ENCODE measurements around the gene HES7. TPM values are rescaled to one million over a fixed set of nuclear protein-coding genes. Genes with fewer than 3 reads are reported as not detected.
A peak's percentile ranks its signal among the peaks of the same experiment; 100 is the strongest.

Gene HES7
- total RNA-seq, 1 experiment from 2014 or later, result 0.28 TPM

DNA sequence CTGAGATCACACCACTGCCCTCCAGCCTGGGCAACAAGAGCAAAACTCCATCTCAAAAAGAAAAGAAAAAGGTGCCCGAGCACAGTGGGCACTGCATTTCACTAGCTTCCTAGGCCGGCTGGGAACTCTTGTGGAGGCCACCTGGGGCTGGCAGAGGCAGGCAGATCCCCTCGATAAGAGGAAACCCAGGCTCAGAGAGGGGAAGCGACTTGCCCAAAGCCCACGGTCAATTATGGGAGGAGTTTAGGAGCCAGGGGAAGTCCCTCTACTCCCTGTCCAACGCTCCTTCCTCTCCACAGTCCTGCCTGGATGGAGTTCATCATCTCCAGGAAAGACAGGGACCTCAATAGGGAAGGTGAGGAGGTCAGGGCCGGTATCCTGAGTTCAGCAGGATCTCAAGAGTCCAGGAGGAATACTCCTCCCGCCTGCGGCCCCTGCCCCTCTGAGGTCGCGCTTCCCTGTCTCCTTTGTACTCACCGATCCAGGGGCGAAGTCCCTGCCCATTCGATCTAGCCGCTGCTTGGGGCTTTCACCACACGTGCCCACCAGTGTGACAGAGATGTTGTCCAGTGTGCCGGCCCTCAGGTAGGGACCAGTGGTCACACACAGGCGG lies 6.4 kb downstream of the HES7 start:
- CTCF ChIA-PET, result interaction anchor here (0.7 to 2.4 kb wide), 4 partner anchors 19 to 57 kb away, joined by 3 to 9 read pairs (median 3); no protein-coding TSS in a partner anchor
- intact Hi-C loops (cut with micrococcal nuclease; ENCODE audit: unreplicated experiment), result loop anchor here (5.0 kb wide), 2 partner anchors 35 to 55 kb away; no protein-coding TSS in a partner anchor

GRCh38 chr17:8116776-8117175 lies 7.1 kb downstream of the HES7 start:
- DNase-seq, result no peak
- H3K9me3 Mint-ChIP-seq (ENCODE audit: low read depth, unreplicated experiment), result no peaks in the 10 kb centered on the region
- peaks cover 20% of the 10 kb centered on the region for H3K4me1 Mint-ChIP-seq (ENCODE audit: low read depth, unreplicated experiment)
- TF ChIP-seq, protein P1, sequence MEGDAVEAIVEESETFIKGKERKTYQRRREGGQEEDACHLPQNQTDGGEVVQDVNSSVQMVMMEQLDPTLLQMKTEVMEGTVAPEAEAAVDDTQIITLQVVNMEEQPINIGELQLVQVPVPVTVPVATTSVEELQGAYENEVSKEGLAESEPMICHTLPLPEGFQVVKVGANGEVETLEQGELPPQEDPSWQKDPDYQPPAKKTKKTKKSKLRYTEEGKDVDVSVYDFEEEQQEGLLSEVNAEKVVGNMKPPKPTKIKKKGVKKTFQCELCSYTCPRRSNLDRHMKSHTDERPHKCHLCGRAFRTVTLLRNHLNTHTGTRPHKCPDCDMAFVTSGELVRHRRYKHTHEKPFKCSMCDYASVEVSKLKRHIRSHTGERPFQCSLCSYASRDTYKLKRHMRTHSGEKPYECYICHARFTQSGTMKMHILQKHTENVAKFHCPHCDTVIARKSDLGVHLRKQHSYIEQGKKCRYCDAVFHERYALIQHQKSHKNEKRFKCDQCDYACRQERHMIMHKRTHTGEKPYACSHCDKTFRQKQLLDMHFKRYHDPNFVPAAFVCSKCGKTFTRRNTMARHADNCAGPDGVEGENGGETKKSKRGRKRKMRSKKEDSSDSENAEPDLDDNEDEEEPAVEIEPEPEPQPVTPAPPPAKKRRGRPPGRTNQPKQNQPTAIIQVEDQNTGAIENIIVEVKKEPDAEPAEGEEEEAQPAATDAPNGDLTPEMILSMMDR (IDR thresholded peaks at IDR 0.05; ENCODE audit: unreplicated experiment), result no peak
- CTCF ChIA-PET, result interaction anchor here (0.7 kb wide), 1 partner anchor 20 kb away, joined by 3 read pairs; no protein-coding TSS in a partner anchor
- peaks cover 45% of the 10 kb centered on the region for H3K36me3 Mint-ChIP-seq (ENCODE audit: insufficient read depth, unreplicated experiment)
- peaks cover 57% of the 10 kb centered on the region for H3K27me3 Mint-ChIP-seq (ENCODE audit: unreplicated experiment)
- H3K27ac Mint-ChIP-seq (ENCODE audit: unreplicated experiment), result no peak overlapping the region
- H3K4me3 Mint-ChIP-seq (ENCODE audit: low read depth, unreplicated experiment), result no peak overlapping the region
- intact Hi-C loops (cut with micrococcal nuclease; ENCODE audit: unreplicated experiment), result loop anchor here (5.0 kb wide), 2 partner anchors 34 to 54 kb away; no protein-coding TSS in a partner anchor
- no TSS peak for BruUV-seq (replicated peaks)

More for the DNA sequence above, 6.4 kb downstream of the HES7 start:
- peak overlapping the region; percentile 98 for H3K27ac Mint-ChIP-seq (ENCODE audit: unreplicated experiment)
- no peak for DNase-seq
- H3K4me3 Mint-ChIP-seq (ENCODE audit: low read depth, unreplicated experiment), result peak overlapping the region; percentile 91
- peaks cover 45% of the 10 kb centered on the region for H3K36me3 Mint-ChIP-seq (ENCODE audit: insufficient read depth, unreplicated experiment)
- H3K27me3 Mint-ChIP-seq (ENCODE audit: unreplicated experiment), result peaks cover 56% of the 10 kb centered on the region
- H3K4me1 Mint-ChIP-seq (ENCODE audit: low read depth, unreplicated experiment), result peaks cover 20% of the 10 kb centered on the region
- TF ChIP-seq, protein P1 (IDR thresholded peaks at IDR 0.05; ENCODE audit: unreplicated experiment), result no peak
- no TSS peak for BruUV-seq (replicated peaks)
- H3K9me3 Mint-ChIP-seq (ENCODE audit: low read depth, unreplicated experiment), result no peaks in the 10 kb centered on the region

- peaks cover 21% of the 10 kb centered on the region for H3K4me1 Mint-ChIP-seq (ENCODE audit: low read depth, unreplicated experiment)
- intact Hi-C loops (cut with micrococcal nuclease; ENCODE audit: unreplicated experiment), result no loop called here
- BruUV-seq (replicated peaks), result no TSS peak
- peaks cover 4% of the 10 kb centered on the region for H3K36me3 Mint-ChIP-seq (ENCODE audit: insufficient read depth, unreplicated experiment)
- peaks cover 52% of the 10 kb centered on the region for H3K27me3 Mint-ChIP-seq (ENCODE audit: unreplicated experiment)
- CTCF ChIA-PET, result interaction anchor here (1.2 to 2.0 kb wide), 4 partner anchors 11 to 51 kb away, joined by 3 to 11 read pairs (median 7); no protein-coding TSS in a partner anchor
- TF ChIP-seq, protein P1 (IDR thresholded peaks at IDR 0.05; ENCODE audit: unreplicated experiment), result no peak
- no peak for DNase-seq
- no peak overlapping the region for H3K27ac Mint-ChIP-seq (ENCODE audit: unreplicated experiment)
- no peaks in the 10 kb centered on the region for H3K9me3 Mint-ChIP-seq (ENCODE audit: low read depth, unreplicated experiment)
- no peak overlapping the region for H3K4me3 Mint-ChIP-seq (ENCODE audit: low read depth, unreplicated experiment)
These were observed 13.0 kb downstream of the HES7 start for GRCh38 chr17:8110907-8111306.

- Mint-ChIP-seq H3K4me1 (ENCODE audit: low read depth, unreplicated experiment) (peaks cover 24% of the 10 kb centered on the region), H3K36me3 (ENCODE audit: insufficient read depth, unreplicated experiment) (peaks cover 4% of the 10 kb centered on the region), H3K27ac (ENCODE audit: unreplicated experiment) (no peak overlapping the region), H3K4me3 (ENCODE audit: low read depth, unreplicated experiment) (no peak overlapping the region), H3K27me3 (ENCODE audit: unreplicated experiment) (peaks cover 47% of the 10 kb centered on the region), H3K9me3 (ENCODE audit: low read depth, unreplicated experiment) (no peaks in the 10 kb centered on the region)
- TF ChIP-seq, protein P1 (IDR thresholded peaks at IDR 0.05; ENCODE audit: unreplicated experiment), result no peak
- intact Hi-C loops (cut with micrococcal nuclease; ENCODE audit: unreplicated experiment), result no loop called here
- DNase-seq, result no peak
- no TSS peak for BruUV-seq (replicated peaks)
- CTCF ChIA-PET, result interaction anchor here (1.1 to 2.0 kb wide), 5 partner anchors 10 to 51 kb away, joined by 3 to 11 read pairs (median 4); no protein-coding TSS in a partner anchor
These were observed 13.5 kb downstream of the HES7 start for GRCh38 chr17:8110456-8110804.

Data from Calu3 (cell line).